ENCODE data around the gene CDKL1.
"Not testable (repeated sequence)": the region's sequence is repeated elsewhere in the genome, so short reads cannot be mapped to it uniquely, and the experiment has no call there.

The CDKL1 gene

DNA sequence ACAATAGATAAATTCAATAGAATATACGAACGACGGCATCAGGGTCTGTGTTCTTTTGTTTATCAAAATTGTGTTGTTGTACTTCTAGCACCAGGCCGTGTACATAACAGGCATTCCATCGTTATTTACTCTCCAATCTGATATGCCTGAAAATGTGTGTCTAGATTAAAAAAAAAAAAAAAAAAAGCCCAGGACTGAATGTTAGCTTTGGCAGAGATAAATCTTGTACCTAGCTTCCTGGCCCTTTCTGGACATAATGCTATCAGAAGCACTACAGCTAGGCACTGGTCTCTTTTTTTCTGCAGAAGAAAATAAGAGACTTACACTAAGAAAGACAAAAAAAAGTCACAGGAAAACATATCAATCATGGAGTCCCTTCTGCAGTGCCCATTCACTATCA lies 37.0 kb downstream of the CDKL1 start:
- DNase-seq (ENCODE audit: low read depth in 3 of 3, low spot score in 1 of 3): no peak

DNA sequence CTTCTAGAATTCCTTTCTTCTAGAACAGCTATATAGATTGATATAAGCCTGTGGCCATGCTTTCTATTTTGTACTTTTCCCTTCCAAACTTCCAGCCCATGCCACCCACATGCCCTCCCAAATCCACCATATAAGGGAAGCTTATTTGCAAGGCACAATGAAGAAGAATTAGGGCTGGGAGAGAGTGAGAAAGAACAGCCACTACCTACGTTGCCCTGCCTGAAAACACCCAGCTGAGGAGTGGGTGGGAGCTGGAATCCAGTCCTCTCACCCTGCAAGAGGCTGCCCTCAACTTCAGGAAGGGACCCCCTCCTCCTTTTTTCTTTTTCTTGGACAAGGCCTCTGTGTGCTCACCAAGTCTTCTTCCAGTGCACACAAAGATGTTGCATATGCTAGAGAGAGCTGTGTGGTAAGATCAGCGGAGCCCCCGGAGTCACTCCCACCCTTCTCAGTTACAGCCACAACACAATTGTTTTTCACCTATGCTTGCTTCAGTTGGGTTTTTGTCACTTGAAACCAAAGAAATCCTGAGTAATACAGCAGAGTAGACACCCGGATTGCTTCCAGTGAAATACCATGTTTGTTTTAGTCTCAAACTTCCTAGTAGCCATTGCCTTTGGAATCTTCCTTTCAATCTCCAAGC lies 38.8 kb downstream of the CDKL1 start:
- no peak for DNase-seq (ENCODE audit: low read depth in 3 of 3, low spot score in 1 of 3)

DNA sequence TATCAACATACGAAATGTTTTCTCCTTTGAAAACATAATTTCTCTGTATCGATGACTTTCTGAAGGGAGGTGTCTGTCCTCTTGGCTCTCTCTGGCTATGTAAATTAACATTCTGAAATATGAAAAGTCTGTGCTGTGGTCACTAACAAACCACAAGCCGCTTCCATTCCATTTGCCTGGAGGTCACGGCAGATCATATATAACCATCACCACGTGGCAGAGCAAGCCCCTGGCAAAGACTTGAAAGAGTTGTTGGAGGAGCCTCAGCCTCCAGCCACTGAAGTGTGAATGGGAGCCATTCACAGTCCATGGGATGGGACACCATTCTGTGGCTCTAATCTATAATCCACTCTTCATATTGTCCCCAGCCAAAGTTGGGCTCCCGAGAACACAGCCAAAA lies 39.6 kb downstream of the CDKL1 start:
- DNase-seq (ENCODE audit: low read depth in 3 of 3, low spot score in 1 of 3): no peak

- not testable (repeated sequence) for DNase-seq (ENCODE audit: low read depth in 3 of 3, low spot score in 1 of 3)
Measured at GRCh38 chr14:50356283-50356682, 40.4 kb downstream of the CDKL1 start.

- no peak for DNase-seq (ENCODE audit: low read depth in 3 of 3, low spot score in 1 of 3)
Measured at GRCh38 chr14:50355692-50356091, 41.0 kb downstream of the CDKL1 start.

DNA sequence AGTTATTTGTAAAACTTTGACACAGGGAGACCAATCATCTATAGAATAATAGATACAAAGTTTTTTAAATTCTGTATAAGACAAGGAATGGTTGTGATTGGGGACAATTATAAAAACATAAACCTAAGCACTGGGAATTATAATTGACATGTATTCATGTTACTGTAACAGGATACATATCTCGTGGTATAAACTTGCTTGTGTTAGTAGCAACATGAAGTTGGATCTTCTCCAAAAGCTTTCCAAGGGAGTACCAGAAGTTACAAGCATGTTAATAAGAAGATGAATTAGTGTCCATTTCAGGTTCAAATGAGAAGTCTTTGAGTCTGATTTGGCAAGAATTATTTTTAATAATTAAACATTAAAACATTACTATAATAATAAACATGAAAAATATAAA lies 42.2 kb downstream of the CDKL1 start:
- no peak for DNase-seq (ENCODE audit: low read depth in 3 of 3, low spot score in 1 of 3)

GRCh38 chr14:50353126-50353525 lies 43.6 kb downstream of the CDKL1 start:
- no peak for DNase-seq (ENCODE audit: low read depth in 3 of 3, low spot score in 1 of 3)

DNA sequence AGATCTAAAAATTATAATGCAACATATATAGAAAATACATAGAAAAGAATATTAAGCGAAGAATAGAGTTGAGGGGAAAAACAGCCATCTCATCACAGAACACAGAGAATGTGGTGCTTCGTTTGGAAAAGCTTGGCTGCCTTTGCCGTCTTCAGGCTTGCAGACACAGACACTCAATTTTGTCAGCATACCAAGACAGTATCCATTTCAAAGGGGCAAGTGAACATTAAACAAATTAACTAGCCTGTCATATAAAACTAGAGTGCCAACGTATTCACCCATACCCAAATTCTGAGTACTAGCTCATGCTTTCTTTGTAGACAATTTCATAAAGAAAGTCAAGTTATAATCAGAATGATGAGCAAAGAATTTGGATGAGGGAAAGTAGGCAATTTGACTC lies 44.1 kb downstream of the CDKL1 start:
- DNase-seq (ENCODE audit: low read depth in 3 of 3, low spot score in 1 of 3): no peak

DNA sequence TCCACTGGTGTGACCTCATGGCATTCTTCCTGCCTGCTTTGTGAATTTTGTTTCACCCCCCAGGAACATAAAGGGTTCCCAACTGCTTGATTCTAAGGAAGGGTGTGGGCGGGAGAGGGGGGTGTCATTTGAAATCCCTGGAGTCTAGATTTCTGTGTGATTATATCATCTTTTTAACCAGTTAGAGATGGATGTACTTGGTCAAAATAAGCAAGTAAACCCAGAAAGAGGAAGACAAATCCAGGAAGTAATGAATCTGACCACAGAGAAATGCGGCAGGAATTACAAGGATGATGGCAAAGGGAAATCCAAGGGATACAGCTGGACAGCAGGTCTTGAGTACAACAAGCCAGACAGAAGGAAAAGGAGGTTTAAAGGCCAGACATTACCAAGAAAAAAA lies 45.7 kb downstream of the CDKL1 start:
- DNase-seq (ENCODE audit: low read depth in 3 of 3, low spot score in 1 of 3): no peak

DNA sequence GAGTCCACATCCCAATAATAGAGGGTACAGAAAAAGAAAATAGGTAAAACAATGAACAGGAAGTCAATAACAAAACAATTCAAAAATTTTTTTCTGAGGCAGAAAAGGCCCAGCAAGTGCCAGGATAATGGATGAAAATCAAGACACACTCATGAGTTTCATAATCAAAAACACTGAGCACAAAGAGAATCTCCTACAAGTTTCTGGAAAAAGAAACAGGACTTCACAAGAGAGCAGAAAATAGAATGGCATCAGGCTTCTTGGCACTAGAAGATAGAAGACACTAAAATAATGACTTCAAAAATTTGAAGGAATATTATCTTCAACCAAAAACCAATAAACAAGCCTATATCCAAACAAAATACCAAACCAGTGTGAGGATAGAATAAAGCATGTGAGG lies 47.7 kb downstream of the CDKL1 start:
- DNase-seq (ENCODE audit: low read depth in 3 of 3, low spot score in 1 of 3): no peak

DNA sequence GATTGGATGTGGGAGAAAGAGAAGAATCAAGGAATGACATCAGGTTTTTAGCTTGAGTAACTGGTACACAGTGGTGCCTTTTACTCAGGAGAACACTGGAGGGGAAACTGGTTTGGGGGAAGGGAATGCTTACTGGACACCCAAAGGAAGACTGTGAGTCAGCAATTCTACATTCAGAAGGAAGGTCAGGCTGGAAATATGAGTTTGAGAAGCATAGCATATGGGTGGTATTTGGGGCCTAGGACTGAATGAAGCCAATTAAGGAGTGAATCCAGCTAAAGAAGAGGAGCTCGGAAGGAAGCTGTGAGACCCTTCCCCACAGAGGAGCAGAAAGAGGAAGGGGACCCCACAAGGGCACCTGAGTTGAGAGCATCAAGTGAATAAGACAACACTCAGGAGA lies 49.2 kb downstream of the CDKL1 start:
- no peak for DNase-seq (ENCODE audit: low read depth in 3 of 3, low spot score in 1 of 3)

DNA sequence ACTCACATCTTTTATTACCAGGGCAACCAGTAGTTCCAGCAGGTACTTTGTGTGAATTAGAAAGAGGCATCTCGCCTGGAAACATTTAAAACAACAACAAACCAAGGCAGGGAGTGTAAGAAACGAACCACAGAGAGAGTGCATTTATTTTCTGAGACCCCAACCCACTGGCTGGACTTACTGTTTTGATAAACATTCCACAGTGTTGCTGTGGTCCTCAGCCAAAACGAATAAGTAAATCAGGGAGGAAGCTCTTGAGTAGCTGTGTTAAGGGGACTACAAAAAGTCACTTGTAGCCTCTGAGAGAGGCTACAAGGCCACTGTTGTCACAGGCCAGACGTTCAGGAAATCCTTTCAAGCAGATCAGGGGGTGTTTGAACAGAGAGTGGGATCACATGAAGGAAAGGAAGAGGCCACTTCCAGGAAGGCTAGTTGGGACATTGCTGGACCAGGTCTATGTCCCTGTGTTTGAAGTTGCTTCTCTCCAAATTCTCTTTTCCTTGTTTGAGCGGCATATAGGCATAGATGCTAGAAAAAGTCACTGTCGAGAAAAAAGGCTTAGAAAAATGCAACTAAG lies 50.7 kb downstream of the CDKL1 start:
- DNase-seq (ENCODE audit: low read depth in 3 of 3, low spot score in 1 of 3): no peak

DNA sequence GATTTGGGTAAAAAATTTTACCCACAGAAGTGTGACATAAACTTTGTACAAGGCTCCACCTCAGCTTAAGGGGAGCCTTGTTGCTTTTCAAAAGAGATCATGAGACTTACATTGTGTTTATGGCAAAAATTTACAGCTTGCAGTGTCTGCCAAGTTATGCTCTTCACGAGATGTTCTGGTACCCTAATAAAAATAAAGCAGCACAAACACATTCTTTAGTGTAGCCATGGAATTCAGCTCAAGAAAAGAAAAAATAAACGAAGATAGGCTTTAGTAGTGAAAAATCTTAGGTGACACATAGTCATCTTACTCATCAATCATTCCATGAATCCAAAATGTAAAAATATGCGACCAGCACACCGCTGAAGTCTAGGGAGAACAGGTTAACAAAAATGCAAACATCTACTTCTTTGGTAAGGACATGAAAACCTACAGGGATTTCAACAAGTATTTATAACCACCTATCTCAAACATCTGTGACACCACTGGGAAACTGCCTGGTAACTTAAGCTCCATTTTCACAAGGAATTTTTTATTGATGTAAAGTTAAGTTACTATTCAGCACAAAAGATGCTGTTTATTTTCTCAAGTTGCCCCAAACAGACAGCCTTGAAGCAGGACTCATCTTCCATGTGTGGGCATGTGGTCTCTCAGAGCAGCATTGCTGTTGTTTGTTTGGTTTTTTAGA lies 51.7 kb downstream of the CDKL1 start:
- no peak for DNase-seq (ENCODE audit: low read depth in 3 of 3, low spot score in 1 of 3)

DNA sequence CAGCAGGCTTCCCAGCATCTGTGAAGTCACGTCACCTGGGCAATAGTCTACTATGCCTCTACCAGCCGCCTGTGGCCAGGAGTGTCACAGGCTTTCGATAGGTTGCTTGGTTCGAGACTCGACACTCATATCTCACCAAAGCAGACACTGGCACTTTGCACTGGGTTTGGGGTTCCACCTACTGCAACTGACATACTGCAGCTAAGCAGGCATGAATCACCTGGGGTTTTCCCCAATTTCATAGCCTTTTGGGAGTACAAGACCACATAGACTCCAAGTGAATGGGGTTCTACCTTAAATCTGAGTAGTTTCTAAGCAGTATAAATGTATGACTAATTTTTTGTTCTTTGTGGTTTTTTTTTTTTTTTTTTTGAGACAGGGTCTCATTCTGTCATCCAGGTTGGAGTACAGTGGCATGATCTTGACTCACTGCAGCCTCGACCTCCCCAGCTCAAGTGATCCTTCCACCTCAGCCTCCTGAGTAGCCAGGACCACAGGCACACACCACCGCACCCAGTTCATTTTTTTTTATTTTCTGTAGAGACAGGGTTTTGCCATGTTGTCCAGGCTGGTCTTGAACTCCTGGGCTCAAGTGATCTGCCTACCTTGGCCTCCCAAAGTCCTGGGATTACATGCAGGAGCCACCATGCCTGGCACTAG lies 52.4 kb downstream of the CDKL1 start:
- peak in 1 of 3 donors; percentile 37 for DNase-seq (ENCODE audit: low read depth in 3 of 3, low spot score in 1 of 3)

GRCh38 chr14:50343434-50343833 lies 53.2 kb downstream of the CDKL1 start:
- DNase-seq (ENCODE audit: low read depth in 3 of 3, low spot score in 1 of 3): no peak

DNA sequence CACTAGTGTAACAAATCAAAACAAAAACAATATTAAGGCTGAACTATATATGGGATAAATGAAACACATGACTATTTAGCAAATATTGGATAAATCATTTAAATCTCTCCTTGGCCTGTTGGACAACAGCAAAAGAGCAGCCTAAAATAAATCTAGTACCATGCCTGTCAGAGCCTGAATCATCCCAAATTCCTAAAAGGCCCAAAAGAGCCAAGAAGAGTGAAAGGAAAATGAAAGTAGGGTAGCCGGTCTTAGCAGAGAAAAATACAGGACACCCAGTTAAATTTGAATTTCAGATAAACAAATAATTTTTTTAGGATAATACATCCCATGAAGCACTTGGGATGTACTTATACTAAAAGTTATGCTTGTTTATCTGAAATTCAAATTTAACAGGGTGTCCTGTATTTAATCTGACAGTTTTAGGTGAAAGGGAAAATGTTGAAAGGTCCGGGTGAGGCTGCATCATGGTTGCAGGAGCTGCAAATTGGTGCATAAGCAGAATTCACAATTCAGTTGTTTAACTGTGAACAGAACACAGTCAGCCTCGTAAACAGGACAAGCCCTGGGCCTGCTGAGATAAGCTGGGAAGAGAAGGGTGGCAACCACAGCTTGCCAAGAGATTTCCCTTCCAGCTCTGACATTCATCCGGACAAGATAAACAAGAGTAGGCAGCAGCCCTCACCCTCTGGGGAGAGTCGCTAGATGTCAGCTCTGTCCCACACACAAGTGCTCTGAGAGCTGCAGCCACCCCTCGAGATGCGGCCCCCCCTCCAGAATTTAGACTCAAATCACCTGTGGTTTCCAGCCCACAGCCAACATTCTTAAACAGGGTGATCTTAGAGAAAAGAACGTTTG lies 54.2 kb downstream of the CDKL1 start:
- no peak for DNase-seq (ENCODE audit: low read depth in 3 of 3, low spot score in 1 of 3)

DNA sequence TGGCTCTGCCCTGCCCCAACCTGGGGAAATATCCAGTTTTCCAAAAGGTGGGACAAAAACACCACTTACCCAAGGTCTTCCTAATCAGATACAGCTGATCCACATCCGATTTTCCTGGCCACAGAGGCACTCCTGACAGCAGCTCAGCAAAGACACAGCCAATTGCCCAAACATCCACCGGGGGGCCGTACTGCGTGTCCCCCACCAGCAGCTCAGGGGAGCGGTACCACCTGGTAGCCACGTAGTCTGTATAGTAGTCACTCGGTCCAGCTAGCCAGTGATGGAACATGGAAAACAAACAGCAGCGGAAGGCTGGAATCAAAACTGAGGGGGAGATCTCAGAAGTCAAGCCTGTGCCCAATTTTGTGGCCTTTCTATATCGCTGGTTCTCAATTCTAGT lies 55.7 kb downstream of the CDKL1 start:
- DNase-seq (ENCODE audit: low read depth in 3 of 3, low spot score in 1 of 3): no peak

- no peak for DNase-seq (ENCODE audit: low read depth in 3 of 3, low spot score in 1 of 3)
Measured at GRCh38 chr14:50340045-50340444, 56.6 kb downstream of the CDKL1 start.

DNA sequence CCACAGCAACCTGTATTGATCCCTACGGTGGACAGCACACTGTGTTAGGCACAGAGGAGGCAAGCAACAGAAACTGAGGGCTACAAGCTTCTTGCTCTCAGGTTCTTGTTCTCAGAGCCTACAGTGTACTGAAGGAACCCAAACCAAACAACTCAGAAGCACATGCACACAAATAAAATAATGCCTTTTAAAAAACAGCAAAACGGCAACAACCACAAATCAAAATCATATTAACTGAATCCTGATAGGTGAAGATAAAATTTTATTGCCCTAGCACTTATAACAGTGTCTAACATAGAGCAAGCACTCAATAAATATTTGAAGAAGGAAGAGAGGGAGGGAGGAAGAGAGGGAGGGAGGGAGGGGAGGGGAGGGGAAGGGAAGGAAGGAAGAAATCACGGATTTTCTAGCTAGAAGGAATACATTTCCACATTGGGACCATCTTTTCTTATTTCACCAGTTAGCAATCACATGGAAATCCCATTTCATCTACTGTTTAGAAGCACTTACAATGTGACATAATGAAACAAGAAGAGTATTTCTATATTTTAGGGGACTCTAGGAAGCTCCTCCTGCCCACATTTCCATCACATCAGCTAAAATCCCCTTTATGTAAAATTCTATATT lies 57.4 kb downstream of the CDKL1 start:
- DNase-seq (ENCODE audit: low read depth in 3 of 3, low spot score in 1 of 3): no peak

- DNase-seq (ENCODE audit: low read depth in 3 of 3, low spot score in 1 of 3): no peak
Measured at GRCh38 chr14:50338587-50338986, 58.1 kb downstream of the CDKL1 start.
